CD14-positive monocyte (primary cell): ENCODE data around the gene SLC35A4. TPM values are rescaled to one million over a fixed set of nuclear protein-coding genes. Genes with fewer than 3 reads are reported as not detected.

Experiments
- DNase-seq, 3 donors: peaks; one replicate each; pipeline ENCODE4 v3.0.0-alpha.2; 2011 to 2022
- H2AFZ ChIP-seq: 2 replicates; pipeline ENCODE4 v1.6.0; 2012; ENCODE audit warnings: mild to moderate bottlenecking, low read depth, low read length, inconsistent platforms; ENCODE audit not compliant: insufficient read depth, poor library complexity, severe bottlenecking
- H3K27ac ChIP-seq, 2 donors: 1 replicate in 1 of 2; 2 replicates in 1 of 2; pipeline ENCODE4 v1.5.1; 2012 to 2013; ENCODE audit warnings: low read length in 2 of 2, control low read depth in 1 of 2, inconsistent platforms in 1 of 2, low read depth in 1 of 2, mild to moderate bottlenecking in 1 of 2
- H3K27me3 ChIP-seq, 2 donors: one replicate each; pipeline versions ENCODE4 v1.6.0 to v1.6.1; 2011 to 2013; ENCODE audit warnings: low read length in 2 of 2; ENCODE audit not compliant: control insufficient read depth in 2 of 2, insufficient read depth in 2 of 2
- H3K36me3 ChIP-seq, 2 donors: replicated peaks in 1 of 2; 1 replicate in 1 of 2; 2 replicates in 1 of 2; pipeline versions ENCODE4 v1.5.1 to v1.6.1; 2012 to 2013; ENCODE audit warnings: low read length in 2 of 2, control low read depth in 1 of 2, inconsistent platforms in 1 of 2, mild to moderate bottlenecking in 1 of 2; ENCODE audit not compliant: insufficient read depth in 2 of 2, control insufficient read depth in 1 of 2
- H3K4me1 ChIP-seq, 2 donors: 1 replicate in 1 of 2; 2 replicates in 1 of 2; pipeline versions ENCODE4 v1.5.1 to v1.6.1; 2012 to 2013; ENCODE audit warnings: low read length in 2 of 2, control low read depth in 1 of 2, inconsistent platforms in 1 of 2, mild to moderate bottlenecking in 1 of 2, moderate library complexity in 1 of 2; ENCODE audit not compliant: insufficient read depth in 2 of 2, control insufficient read depth in 1 of 2
- H3K4me2 ChIP-seq: replicated peaks from 2 replicates; pipeline ENCODE3; 2012; ENCODE audit warnings: low read length, moderate library complexity, mild to moderate bottlenecking; ENCODE audit not compliant: poor library complexity, severe bottlenecking; ENCODE audit errors: extremely low read depth
- H3K4me3 ChIP-seq, 3 experiments: fragments of 200-600 bp in 1 of 3; sonication (generic) in 1 of 3; replicated peaks in 1 of 3; 1 replicate in 2 of 3; 2 replicates in 1 of 3; pipeline ENCODE4 v1.5.1; 2011 to 2013; ENCODE audit warnings: low read length in 3 of 3, mild to moderate bottlenecking in 3 of 3, control low read depth in 2 of 3, low read depth in 2 of 3, inconsistent platforms in 1 of 3, moderate library complexity in 1 of 3
- H3K79me2 ChIP-seq: 2 replicates; pipeline ENCODE4 v1.6.0; 2012; ENCODE audit warnings: mild to moderate bottlenecking, control low read depth, inconsistent platforms, low read length, moderate library complexity; ENCODE audit not compliant: insufficient read depth
- H3K9ac ChIP-seq: 2 replicates; pipeline ENCODE4 v1.6.0; 2017; ENCODE audit warnings: low read length, mild to moderate bottlenecking; ENCODE audit not compliant: insufficient read depth, poor library complexity, severe bottlenecking
- H3K9me3 ChIP-seq, 2 donors: replicated peaks in 1 of 2; 1 replicate in 1 of 2; 2 replicates in 1 of 2; pipeline versions ENCODE4 v1.5.1 to v1.6.1; 2012 to 2013; ENCODE audit warnings: low read length in 2 of 2, control low read depth in 1 of 2; ENCODE audit not compliant: control insufficient read depth in 1 of 2, insufficient read depth in 1 of 2
- H4K20me1 ChIP-seq: 2 replicates; pipeline ENCODE4 v1.6.0; 2012; ENCODE audit warnings: mild to moderate bottlenecking, low read length, control low read depth, moderate library complexity; ENCODE audit not compliant: insufficient read depth
- H3K27ac Mint-ChIP-seq, 7 donors: one replicate each; pipeline ENCODE4 v1.8.0; 2020; ENCODE audit warnings: mild to moderate bottlenecking in 7 of 7, mixed read lengths in 7 of 7, moderate library complexity in 6 of 7, inconsistent platforms in 2 of 7
- H3K27me3 Mint-ChIP-seq, 3 donors: one replicate each; pipeline ENCODE4 v1.8.0; 2021 to 2022; ENCODE audit warnings: low read depth in 3 of 3, mild to moderate bottlenecking in 3 of 3, mixed read lengths in 3 of 3, moderate library complexity in 3 of 3, inconsistent platforms in 1 of 3
- H3K36me3 Mint-ChIP-seq, 2 donors: one replicate each; pipeline ENCODE4 v1.8.0; 2020; ENCODE audit warnings: mixed read lengths in 2 of 2, inconsistent platforms in 1 of 2, mild to moderate bottlenecking in 1 of 2
- H3K4me1 Mint-ChIP-seq: one replicate; pipeline ENCODE4 v1.8.0; 2020; ENCODE audit warnings: mild to moderate bottlenecking, mixed read lengths
- H3K4me3 Mint-ChIP-seq, 2 donors: one replicate each; pipeline ENCODE4 v1.8.0; 2020; ENCODE audit warnings: mild to moderate bottlenecking in 2 of 2, mixed read lengths in 2 of 2, moderate library complexity in 1 of 2
- H3K9me3 Mint-ChIP-seq, 7 donors: one replicate each; pipeline ENCODE4 v1.8.0; 2020 to 2022; ENCODE audit warnings: mixed read lengths in 7 of 7, mild to moderate bottlenecking in 6 of 7, moderate library complexity in 6 of 7, inconsistent platforms in 2 of 7
- CTCF ChIP-seq: fragments of 200-600 bp; IDR thresholded peaks from one replicate; pipeline ENCODE4 v1.8.0; 2022; ENCODE audit warnings: antibody characterized with exemption, mild to moderate bottlenecking
- WGBS: methylation state at CpG from one replicate; pipeline ENCODE4 v1.1.5; 2013; ENCODE audit warnings: missing lambda C conversion rate; ENCODE audit not compliant: insufficient coverage; 5-methylcytosine and 5-hydroxymethylcytosine counted together
- intact Hi-C, 2 donors: fragments of 100-400 bp; cut with micrococcal nuclease; formaldehyde crosslinking; loops; one replicate each; pipeline versions ENCODE4 v1.15.0 to v1.15.1; 2023
- polyA plus RNA-seq, 3 donors: library from polyadenylated mRNA; depleted of rRNA in 1 of 3; unstranded in 2 of 3; stranded (reverse) in 1 of 3; fragments of 300-500 nt in 2 of 3; fragments of >200 nt in 1 of 3; fragmentation: Illumina TruSeq in 2 of 3; gene quantifications; 1 replicate in 2 of 3; 2 replicates in 1 of 3; pipeline ENCODE4 v1.2.3, GENCODE V29; 2012 to 2021

Gene SLC35A4
- polyA plus RNA-seq, 3 donors, result 44.0 to 67.1 (median 58.8) TPM

- H3K36me3 Mint-ChIP-seq, result peaks cover 40 to 50% of the 10 kb centered on the region in 2 donors
- no peak overlapping the region for H2AFZ ChIP-seq
- peak in 1 of 3 donors; percentile 4 for DNase-seq
- no peak overlapping the region for H3K27ac Mint-ChIP-seq
- no peak overlapping the region for H3K9ac ChIP-seq
- peaks cover 51% of the 10 kb centered on the region for H3K4me1 Mint-ChIP-seq
- intact Hi-C loops, result loop anchor here (5.0 to 10.0 kb wide), 2 partner anchors 85 to 153 kb away; partner anchors contain the start of genes IK (in 1 of the 2) and NDUFA2 (in 1 of the 2)
- H3K27ac ChIP-seq, result no peak overlapping the region
- peak overlapping the region; percentile 27 for H3K4me2 ChIP-seq
- no peaks in the 10 kb centered on the region for H3K27me3 ChIP-seq
- no peak for TF ChIP-seq CTCF
- H3K79me2 ChIP-seq, result peaks cover 33% of the 10 kb centered on the region
- peaks cover 17% of the 10 kb centered on the region for H4K20me1 ChIP-seq
- no peaks in the 10 kb centered on the region for H3K9me3 ChIP-seq
- H3K36me3 ChIP-seq, result peaks cover 21 to 32% of the 10 kb centered on the region in 2 donors
- peaks cover 0 to 1% (median 0%) of the 10 kb centered on the region in 7 donors for H3K9me3 Mint-ChIP-seq
- no peak overlapping the region for H3K4me3 Mint-ChIP-seq
- peaks cover 29 to 57% of the 10 kb centered on the region in 2 donors for H3K4me1 ChIP-seq
- peak overlapping the region in 1 of 3 experiments; percentile 87 for H3K4me3 ChIP-seq
- 95% methylated on average over 8 of the region's 10 CpGs for WGBS
- H3K27me3 Mint-ChIP-seq, result peaks cover 0 to 3% (median 0%) of the 10 kb centered on the region in 3 donors
Measured at GRCh38 chr5:140561753-140562523, 2.7 kb upstream of the SLC35A4 start.

DNA sequence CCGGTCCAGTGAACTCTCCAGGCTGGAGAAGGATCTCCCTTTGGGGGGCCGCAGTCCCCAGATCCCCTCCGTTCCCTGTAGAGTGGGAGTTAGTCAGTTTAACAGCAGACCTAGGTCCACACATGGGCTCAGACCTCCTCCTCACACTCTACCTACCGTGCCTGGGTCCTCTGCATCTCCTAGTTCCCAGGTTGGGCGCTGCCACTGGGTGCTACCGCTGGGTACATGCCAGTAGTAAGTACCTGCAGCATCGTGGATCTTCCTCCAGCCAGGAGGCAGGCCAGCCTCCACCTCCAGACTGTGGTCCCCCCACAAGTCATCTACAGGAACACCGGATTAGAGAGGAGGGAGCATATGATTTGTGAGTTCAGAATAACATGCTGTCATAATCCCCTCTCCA, 1.0 kb upstream of the SLC35A4 start:
- peaks cover 54% of the 10 kb centered on the region for H3K4me1 Mint-ChIP-seq
- peak overlapping the region; percentile 92 for H3K27ac ChIP-seq
- H3K4me3 ChIP-seq, result peak overlapping the region; percentile 77 to 87 (median 83)
- H3K79me2 ChIP-seq, result peaks cover 40% of the 10 kb centered on the region
- WGBS, result 67% methylated on average over 4 of the region's 8 CpGs
- DNase-seq, result no peak
- H4K20me1 ChIP-seq, result peaks cover 17% of the 10 kb centered on the region
- H3K36me3 ChIP-seq, result peaks cover 29 to 49% of the 10 kb centered on the region in 2 donors
- H2AFZ ChIP-seq, result no peak overlapping the region
- H3K4me1 ChIP-seq, result peaks cover 25 to 58% of the 10 kb centered on the region in 2 donors
- peak overlapping the region; percentile 82 for H3K4me2 ChIP-seq
- intact Hi-C loops, result loop anchor here (5.0 to 10.0 kb wide), 2 partner anchors 84 to 151 kb away; partner anchors contain the start of genes IK (in 1 of the 2) and NDUFA2 (in 1 of the 2)
- TF ChIP-seq CTCF, result no peak
- no peaks in the 10 kb centered on the region for H3K27me3 ChIP-seq
- peaks cover 0 to 2% (median 0%) of the 10 kb centered on the region in 7 donors for H3K9me3 Mint-ChIP-seq
- peak overlapping the region; percentile 97 to 99 (median 98) for H3K27ac Mint-ChIP-seq
- no peaks in the 10 kb centered on the region for H3K9me3 ChIP-seq
- peak overlapping the region; percentile 91 to 98 for H3K4me3 Mint-ChIP-seq
- peaks cover 0 to 2% (median 2%) of the 10 kb centered on the region in 3 donors for H3K27me3 Mint-ChIP-seq
- peaks cover 54 to 63% of the 10 kb centered on the region in 2 donors for H3K36me3 Mint-ChIP-seq
- peak overlapping the region; percentile 78 for H3K9ac ChIP-seq
